GM18508 (cell line): ENCODE results near the gene RGS6.

Experiments used
- ATAC-seq: cut with Tn5 transposase; IDR thresholded peaks from one replicate; pipeline ENCODE4 v1.9.1; 2021; ENCODE audit warnings: moderate number of reproducible peaks; ENCODE audit not compliant: insufficient read depth, unreplicated experiment

RGS6 gene

DNA sequence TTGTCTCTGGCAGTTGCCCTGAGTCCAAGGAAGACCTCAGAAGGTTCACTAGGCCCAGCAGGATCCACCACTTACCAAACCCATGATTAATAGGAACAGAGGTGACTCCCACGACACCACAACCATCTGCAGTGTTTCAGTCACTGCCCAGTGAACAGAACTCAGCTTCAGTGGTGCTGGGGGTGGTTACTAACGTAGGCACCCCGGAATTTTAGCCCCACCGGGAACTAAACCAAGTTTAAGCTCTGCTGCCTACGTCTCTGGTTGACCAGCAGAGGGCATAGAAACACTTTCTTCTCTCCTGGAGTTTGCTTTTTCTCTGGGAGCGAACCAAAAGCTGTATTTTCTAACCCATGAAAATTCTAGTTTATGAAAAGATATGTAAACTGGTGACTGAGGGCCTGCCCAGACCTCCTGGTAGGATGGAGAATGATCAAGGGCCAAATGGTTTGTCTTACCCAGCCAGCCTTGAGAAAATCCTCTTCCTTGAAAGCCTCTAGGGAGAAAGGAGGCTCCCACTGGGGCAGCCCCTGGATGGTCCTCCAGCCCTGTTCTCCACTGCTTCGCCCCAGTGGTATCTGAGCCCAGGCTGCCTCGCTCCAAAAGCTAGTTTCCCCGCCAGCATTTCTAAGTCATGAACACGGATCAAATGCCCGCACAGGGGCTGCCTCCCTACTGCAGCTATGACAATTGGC is 581.9 kb downstream of the RGS6 start:
- ATAC-seq = no peak

- no peak for ATAC-seq
These were observed 582.4 kb downstream of the RGS6 start for GRCh38 chr14:72514660-72515025.

- ATAC-seq = no peak
These were observed 583.8 kb downstream of the RGS6 start for GRCh38 chr14:72515779-72516770.

- ATAC-seq = no peak
These were observed 584.9 kb downstream of the RGS6 start for GRCh38 chr14:72516936-72517700.

DNA sequence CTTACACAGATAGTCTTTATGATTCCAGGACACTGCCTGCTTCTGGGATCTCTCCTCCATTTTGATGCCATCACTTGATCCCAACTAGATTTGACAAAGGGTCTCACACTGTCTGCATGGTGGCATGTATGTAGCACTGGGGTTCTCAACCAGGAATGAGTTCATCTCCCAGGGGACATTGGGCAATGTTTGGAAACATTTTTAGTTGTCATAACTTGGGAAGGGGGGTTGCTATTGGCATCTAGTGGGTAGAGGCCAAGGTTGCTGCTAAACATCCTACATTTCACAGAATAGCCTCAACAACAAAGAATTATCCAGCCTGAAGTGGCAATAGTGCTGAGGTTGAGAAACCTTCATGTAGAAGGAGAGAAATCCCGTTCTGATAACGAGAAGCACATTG is 585.5 kb downstream of the RGS6 start:
- ATAC-seq = no peak

DNA sequence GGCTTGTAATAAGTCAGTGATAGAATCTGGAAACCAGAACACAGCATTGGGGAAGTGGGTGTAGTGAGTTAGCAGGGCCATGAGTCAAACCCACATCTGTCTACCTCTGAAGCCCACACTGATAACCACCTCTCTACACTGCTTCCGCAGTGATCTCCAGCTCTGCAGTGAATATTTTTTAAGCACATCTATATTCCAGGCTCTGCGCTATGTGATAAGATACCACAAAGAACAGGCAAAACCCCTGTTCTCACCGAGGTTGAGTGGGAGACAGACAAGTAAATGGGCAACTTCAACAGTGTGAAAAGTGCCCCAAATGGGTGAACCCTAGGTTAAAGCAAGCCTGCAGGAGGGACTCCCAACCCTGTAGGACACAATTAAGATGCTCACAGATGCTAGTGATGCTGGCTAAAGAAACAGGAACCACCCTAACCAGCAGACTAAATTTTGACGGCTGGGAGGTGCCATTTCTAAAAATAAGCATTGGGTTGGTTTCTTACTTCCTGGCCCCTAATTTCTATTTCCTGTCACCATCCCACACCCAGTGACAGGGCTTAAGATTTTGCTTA is 586.7 kb downstream of the RGS6 start:
- ATAC-seq = peak; percentile 55

- peak; percentile 15 for ATAC-seq
These were observed 587.3 kb downstream of the RGS6 start for GRCh38 chr14:72519543-72519942.

GRCh38 chr14:72521045-72521444 is 588.8 kb downstream of the RGS6 start:
- ATAC-seq = no peak

GRCh38 chr14:72521968-72522741 is 589.9 kb downstream of the RGS6 start:
- ATAC-seq = no peak

DNA sequence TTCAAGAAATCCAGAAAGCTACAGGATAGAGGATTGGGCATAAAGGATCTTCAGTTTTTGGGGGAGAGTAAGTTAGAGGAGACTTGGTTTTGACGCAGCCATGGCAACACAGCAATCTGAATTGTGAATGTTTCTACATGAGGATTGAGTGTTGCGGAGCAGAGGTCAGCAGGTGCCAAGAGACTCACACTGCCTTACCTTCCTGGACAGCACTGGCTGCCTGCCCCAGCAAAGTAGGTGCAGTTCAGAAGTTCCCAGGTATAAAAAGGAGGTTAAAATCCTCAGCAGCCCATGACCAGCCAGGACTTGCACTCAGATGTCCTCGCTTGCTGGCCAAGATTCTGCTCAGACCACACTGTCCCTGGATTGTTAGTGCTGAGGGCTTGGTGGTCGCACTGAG is 590.6 kb downstream of the RGS6 start:
- no peak for ATAC-seq

GRCh38 chr14:72523424-72524294 is 591.4 kb downstream of the RGS6 start:
- no peak for ATAC-seq

- no peak for ATAC-seq
These were observed 592.0 kb downstream of the RGS6 start for GRCh38 chr14:72524295-72524629.

DNA sequence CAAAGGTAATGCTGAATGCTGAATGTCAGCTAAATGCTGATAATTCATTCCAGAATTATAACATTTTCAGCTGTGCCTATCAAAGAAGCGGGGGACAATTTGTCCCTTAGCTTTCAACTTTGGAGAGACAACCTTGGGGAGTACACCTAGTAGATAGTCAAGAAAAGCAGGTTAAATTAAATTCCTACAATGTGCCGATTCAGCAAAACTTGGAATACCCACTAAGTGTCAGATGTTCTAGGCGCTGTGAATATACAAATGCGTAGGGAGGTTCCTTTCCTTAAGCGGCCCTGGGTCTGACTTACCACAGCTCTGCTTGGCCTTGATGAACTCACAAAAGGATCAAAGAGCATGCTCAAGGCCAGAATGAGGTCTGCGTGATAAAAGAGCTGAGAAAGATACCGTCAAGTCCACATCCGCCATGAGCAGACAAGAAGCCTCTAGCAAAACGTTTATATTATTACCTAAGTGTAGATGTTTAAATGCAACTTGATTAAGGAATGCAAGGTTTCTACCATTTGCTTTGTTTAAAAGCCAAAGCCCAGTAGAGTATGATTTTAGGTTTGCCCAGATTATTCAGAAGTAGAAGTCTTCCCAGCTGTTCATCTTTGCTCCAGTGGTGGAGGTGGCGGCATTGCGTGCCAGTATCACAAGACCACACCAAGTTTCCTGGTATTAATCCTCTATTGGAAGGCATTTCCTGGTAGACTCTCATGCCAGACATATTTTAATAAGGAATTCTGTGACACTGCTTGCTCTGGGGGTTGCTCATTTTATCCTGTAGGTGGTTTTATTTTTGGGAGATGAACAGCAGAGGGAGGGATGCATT is 593.1 kb downstream of the RGS6 start:
- no peak for ATAC-seq

GRCh38 chr14:72527591-72527990 is 595.4 kb downstream of the RGS6 start:
- no peak for ATAC-seq

- no peak for ATAC-seq
These were observed 596.0 kb downstream of the RGS6 start for GRCh38 chr14:72528059-72528862.

DNA sequence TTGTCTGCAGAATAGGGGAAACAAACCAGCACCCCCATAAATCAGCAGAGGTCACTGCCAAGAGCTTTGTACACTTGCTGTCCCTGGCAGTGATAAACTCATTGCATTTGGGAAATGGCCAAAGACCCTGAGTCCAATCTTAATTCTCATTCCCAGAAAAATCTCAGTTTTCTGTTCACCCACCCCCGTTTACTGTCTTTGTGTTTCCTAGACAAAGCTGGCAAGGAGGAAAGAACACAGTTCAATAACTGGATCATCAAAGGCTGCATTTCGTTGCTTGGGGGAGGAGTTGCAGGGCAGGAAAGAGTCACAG is 596.6 kb downstream of the RGS6 start:
- no peak for ATAC-seq

DNA sequence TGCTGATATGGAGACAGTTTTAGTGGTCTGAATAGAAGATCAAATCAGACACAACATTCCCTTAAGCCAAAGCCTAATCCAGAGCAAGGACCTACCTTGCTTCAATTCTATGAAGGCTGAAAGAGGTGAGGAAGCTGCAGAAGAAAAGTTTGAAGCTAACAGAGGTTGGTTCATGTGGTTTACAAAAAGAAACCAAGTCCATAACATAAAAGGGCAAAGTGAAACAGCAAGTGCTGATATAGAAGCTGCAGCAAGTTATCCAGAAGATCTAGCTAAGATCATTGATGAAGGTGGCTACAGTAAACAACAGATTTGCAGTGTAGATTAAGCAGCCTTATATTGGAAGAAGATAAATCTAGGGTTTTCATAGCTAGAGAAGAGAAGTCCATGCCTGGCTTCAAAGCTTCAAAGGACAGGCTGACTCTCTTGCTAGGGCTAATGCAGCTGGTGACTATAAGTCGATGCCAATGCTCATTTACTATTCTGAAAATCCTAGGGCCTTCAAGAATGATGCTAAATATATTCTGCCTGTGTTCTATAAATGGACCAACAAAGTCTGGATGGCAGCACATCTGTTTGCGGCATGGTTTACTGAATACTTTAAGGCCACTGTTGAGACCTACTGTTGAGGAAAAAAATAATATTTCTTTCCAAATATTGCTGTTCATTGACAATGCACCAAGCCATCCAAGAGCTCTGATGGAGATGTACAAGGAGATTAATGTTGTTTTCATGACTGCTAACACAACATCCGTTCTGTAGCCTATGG is 600.6 kb downstream of the RGS6 start:
- ATAC-seq = no peak
